Hypothalamus (tissue), 51 donors: ENCODE measurements around the gene OLFM3.

Experiments
- DNase-seq, 51 donors: peaks; one replicate each; lab custom pipeline; 2025; lab: John Stamatoyannopoulos, UW

The OLFM3 gene

DNA sequence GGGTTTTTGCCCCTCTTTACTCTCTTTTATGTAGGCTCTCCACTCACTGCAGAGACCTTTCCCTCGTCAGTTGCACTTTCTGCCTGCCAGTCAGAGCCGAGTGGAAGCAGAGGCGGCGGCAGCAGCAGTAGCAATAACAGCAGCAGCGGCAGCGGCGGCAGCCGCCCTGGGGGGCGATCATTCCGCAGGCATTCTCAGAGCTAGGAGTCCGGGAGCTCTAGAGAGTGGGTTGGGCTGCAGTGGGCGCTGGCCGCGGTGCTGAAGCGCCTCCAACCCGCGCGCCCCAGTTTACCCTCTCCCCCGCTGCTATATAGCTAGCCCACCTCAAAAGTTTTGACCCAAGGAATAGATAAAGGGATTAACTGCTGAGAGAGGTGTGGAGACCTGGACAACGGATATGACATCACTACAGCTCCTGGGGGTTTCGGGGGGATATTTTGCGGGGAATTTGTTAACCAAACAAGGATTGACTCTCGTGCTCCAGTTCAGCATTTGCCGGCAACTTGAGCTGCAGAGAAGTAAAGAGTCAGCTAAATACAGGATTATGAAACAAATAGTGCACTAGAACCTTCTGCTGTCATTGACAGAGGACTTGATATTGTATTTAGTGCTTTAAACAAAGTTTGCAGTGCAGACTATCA is at the start of gene OLFM3:
OLFM3 (minus strand) TSS at position 102 of the 641 bp plus-strand sequence.
- peak in 27 of 51 donors; percentile 1 to 52 (median 14) for DNase-seq

DNA sequence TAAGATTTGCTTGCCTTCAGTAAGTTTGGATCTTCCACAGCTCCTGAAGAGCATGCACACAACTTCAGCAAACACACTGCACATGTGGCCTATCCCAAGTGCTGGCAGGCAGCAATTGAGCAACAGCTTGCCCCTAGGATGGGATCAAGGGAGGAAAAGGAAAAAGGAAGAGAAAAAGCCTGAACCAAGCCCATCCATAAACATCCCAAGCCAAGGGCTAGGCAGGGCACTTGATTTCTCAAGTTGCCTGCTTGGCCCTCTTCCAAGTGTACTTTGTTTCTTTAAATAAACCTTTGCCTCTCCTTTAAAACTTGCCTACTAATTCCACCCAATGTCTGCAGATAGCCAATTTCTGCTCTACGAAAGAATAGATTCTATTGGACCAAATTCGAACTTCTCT is 49.0 kb upstream of the OLFM3 start:
- no peak for DNase-seq

DNA sequence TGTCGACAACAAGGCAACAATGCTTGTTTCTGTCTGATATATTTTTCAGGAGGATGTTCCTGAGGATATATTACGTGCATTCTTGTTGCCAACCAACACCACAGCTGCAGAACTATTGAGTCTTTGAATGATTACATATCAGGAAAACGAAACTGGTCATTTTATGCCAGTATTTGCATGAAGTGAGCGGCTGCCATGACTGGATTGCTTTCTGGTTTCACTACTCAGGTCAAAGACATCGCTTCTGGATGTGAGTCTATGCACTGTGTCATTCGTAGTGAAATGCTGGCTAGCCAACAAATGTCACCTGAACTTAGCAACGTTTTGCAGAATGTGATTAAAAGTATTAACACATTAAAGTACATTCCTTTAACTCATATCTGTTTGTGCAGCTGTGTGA is 35.8 kb upstream of the OLFM3 start:
- DNase-seq: no peak

DNA sequence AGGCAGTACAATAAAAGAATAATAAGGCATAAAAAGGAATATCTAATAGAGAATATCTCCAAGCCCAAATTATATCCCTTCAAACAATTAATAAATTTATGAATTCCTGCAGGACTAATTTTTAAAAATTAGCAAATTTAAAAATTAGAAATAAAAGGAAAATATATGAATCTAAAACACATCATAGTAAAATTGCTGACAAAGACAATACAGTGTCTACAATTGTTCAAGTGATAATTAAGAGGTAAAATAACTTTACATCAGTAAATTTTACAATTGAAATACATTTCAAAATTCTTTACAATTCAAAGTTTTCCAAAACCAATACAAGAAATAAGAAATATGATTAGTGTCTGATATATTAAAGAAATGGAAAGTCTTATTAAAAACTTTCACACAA is 22.8 kb upstream of the OLFM3 start:
- DNase-seq: no peak

DNA sequence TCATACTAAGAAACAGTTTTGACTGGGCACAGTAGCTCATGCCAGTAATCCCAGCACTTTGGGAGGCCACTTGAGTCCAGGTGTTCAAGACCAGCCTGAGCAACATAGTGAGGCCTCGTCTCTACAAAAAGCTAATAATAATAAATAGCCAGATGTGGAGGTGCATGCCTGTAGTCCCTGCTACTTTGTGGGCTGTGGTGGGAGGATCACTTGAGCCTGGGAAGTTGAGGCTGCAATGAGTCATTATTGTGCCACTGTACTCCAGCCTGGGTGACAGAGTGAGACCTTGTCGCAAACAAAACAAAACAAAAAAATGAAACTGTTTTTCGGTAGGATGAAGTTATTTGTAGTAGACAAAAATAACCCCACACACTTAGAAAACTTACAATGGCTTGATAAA is 19.0 kb upstream of the OLFM3 start:
- no peak for DNase-seq

DNA sequence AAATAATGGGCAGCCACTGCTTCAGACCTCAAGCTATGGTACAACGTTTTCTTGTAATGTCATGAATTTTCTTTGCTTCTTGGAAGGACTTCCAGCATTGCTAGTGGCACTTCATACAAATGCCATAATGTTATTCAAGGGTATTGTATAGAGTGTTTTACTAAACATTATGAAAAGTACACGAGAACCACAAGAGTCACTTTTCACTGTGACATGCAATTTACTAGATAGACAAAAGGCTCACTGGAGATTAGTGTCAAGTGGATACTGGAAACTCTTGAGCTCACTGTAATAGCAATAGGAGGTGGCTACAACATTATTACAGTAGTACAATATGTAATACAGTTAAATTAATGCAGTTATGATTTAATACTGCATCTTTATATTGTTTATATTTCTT is 5.3 kb upstream of the OLFM3 start:
- no peak for DNase-seq

DNA sequence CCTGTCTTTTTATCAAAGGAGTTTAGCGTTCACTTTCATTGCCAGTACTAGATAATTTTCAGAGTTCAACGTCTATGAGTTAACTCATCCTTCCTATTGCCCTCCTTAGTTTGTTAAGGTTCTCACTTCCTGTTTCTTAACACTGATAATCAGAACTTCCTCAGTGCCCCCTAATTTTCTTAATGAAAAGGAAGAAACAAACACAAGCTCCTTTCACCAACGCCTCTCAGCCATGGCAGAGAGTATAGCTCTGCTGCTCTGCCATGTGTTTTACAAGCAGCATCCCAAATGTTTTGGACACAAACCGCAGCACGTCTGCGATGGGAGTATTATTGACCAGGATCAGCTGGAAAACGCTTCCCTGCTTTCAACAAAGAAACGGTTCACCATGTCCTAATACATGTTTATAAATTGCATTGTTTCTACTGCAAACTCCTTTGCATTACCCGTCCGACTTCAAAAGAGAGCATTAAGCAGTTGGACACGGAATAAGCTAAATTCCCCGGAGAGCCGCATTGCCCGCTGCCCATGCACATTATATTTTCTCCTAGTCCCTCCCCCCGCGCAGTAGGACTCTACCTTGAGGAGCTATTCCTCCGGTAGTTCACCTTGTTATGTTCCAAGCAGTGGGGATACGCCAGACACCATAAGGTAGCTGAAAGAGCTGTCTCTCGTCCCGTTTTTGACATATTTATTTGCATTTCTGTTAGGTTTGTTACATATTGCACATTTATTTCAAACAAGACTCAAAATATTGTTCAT is 561 bp downstream of the OLFM3 start:
- peak in 6 of 51 donors; percentile 0 to 48 (median 8) for DNase-seq

DNA sequence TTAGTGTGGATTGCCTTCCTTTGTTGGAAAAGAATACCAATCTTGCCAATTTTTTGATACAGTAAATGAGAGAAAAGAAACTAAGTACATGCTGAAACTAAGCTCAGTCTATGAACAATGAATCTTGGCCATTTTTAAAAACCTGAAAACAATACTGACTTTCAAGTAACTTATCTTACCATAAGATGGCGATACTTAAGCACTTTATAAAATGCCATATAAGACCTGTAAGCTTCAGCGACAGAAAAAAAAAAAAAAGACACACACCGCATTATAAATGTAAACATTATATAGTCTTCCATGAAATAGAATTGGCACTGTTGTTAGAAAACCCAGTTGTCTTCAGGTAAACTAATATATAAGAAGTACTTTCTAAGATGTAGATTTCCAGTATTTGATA is 3.0 kb downstream of the OLFM3 start:
- no peak for DNase-seq

DNA sequence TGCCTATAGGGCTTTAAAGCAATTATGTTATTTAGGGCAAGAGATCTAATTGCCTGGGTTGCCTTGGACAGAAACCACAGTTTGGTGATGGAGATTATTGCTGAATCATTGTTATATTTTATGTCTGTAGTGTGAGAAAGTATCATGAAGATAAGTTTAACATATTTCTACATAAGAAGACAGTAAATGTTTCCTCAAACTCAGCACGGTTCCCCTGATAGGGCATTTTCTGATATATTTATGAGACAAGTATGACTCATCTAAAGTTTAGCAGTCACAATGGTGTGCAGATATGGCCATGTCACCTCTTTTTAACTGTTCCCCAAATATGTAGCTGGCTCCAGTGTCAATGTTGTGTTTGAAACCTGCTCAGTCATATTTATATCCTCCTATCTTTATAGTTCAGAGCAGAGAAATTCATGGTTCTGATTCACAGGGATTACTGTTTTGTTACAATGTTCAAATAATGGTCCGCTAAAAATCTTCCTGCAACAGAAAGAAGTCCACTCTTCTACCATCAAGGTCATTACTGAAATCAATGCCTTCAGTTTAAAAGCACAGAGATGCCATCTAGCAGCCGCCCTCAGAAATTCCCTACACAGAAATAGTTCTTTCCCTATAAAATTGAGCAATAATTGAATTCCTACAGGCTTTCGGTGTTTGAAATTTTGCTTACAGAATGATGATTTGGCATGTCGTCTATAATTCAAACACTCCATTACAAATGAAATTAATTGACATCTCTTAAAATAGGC is 3.7 kb downstream of the OLFM3 start:
- no peak for DNase-seq

DNA sequence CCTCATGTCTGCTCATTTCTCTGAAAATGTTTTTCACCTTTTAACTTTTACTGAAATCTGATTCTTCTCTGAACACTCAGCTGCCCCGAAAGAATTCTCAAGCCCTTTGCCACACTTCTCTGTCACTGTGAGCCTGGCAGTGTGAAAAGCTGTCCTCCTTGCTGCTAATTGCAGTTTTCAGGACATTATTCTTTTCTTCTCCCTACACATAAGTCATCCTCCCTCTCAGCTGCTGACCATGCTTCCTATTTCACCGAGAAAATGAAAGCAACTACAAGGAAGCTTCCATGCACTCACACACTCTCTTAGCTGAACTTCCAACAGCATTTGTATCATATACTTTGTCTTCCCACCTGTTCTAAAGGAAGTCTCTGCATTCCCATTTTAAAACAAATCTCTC is 15.8 kb downstream of the OLFM3 start:
- no peak for DNase-seq

DNA sequence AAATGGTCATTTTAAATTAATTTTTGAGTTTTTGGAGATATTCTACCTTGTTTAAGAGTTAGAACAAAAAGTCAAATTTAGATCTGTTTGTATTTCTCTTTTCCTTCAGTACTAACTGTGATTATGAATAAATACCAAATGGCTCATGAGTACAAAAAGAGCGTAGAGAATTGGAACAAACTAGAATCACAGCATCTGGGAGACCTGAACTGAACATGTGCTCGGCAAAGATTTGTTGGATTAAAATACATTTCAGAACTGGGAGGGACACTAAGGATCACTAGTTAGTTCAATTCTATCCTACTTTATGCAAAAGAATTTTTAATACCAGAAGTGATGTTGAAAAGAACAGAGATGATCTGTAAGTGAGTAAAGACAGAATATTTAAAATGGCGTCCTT is 19.5 kb downstream of the OLFM3 start:
- no peak for DNase-seq

DNA sequence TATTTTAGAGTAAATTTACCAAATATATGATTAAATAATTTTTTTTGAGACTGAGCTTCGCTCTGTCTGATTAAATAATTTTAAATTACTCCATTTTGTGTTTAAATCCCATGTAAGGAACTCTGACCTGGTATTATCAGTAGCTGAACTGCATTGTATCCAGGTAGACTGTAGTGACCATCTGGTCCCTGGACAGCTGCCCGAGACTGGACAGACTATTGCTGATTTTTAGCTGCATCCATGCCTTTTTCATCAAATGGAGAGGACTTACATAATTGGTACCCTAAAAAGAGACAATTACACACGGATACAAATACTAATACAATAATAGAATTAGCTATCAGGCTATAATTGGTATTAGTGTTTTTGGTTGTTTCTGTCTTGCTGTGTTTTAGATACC is 20.6 kb downstream of the OLFM3 start:
- DNase-seq: no peak

DNA sequence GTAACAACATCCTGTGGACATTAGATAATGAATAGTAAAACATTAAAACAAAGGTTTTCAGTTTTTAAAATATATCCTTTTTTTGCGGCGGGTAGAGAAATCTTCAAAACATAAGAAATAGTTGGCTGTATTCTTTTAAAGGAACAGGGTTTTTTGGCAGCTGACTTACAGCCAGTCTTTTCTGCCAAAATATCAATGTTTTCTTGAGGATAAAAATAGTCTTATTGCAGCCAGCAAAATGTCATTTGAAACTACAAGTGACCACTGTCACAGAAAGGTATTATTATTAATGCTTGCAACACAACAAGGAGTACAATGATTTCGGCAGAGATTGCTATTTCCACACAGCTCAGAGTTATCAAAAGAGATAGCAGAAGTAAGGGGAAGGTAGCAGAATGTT is 21.4 kb downstream of the OLFM3 start:
- no peak for DNase-seq

DNA sequence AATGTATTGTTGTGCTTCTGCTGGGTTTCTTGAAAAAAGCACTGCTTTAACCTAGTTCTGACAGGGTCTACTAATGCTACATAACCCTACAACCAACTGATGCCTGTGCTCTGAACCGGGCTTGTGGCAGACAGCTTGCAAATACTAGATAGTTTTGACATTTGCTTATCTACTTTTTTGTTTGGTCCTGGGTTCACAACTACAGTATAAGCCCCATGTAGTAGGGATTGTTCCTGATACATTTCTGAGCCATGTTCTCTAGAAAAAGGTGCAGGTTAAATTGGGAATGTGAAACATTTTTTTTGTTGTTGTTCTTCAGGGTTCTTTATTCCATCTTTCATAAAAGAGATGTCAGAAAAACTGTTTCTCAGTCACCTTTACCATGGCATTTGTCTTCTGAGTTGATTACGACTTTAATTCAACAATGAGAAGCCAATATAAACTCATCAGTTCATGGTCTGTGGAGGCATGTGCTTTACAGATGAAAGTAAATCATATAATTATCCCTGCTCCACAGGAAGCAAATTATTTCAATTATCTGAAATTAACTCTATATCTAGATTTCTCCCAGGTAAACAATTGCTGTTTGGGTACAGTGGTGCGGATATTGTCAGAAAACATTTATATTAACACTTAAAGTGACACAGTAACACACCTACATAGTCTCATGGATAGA is 22.0 kb downstream of the OLFM3 start:
- DNase-seq: no peak

DNA sequence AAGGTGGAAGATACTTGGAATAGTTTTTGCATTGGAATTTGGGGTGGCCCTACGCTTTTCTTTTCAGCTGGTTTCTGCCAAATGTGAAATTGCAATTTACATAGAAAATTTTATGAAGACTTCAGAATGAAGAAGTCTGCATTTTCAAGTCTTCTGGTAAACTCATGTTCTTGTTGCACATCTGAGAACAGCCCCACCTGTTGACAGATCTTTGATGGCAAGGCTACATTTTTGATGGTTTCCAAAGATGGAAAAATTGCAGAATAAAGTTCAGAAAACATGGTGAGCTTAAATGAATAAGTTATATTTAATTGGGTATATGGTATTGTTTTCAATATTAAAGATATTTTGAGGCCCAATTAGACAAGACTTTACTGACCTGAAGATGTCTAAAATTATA is 25.4 kb downstream of the OLFM3 start:
- no peak for DNase-seq

DNA sequence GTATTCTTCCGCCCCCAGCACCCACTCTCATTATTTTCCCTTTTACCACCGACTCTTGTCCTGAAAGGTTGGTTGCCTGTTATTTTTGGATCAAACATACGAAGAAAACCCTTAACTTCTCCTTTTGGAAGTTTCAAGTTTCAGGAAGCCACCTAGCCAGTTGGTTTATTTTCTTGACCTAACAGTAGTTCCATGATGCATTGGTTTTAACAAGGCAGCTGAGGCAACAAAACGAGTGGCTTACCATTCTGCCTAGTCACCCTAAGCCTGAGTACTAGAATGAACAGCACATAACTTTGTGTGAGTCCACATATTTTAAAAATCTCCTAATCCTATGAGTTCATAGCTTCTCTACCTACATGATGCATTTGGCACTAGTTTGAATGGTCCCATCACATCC is 28.9 kb downstream of the OLFM3 start:
- DNase-seq: no peak

DNA sequence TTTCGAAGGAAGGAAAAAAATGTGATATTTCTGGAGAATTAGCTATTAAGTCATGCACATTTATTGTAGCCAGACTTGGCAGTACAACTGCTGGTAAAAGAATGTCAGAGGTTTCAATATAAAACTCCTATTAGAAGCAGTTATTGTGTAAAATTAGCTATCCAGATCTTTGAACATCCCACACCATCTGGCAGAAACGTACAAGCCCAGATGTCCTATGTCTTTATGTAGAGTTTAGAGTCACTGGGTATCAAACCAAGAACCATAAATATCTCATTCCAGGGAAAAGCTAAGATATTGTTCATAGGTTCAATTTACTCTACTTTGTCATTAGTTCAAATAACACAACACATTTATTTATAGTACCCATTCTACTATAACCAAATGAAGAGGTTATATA is 31.4 kb downstream of the OLFM3 start:
- no peak for DNase-seq

DNA sequence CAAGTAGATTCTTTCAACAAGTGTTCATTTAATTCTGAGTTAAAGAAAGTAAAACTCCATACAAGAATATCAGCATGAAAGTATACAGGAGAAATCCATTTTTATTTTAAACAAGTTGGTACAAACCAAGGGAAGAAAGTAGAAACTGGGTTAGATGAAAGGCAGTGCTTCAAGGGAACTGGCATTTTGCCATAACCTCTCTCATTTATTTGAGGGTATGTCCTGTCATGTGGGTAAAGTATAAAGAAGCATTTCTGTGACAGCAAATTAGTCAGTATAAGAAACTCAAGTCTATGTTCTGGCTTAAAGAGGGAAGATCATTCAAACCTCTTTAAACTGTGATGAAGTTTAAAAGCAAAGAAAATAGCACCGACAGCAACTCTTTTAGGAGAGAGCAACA is 32.0 kb downstream of the OLFM3 start:
- DNase-seq: no peak

DNA sequence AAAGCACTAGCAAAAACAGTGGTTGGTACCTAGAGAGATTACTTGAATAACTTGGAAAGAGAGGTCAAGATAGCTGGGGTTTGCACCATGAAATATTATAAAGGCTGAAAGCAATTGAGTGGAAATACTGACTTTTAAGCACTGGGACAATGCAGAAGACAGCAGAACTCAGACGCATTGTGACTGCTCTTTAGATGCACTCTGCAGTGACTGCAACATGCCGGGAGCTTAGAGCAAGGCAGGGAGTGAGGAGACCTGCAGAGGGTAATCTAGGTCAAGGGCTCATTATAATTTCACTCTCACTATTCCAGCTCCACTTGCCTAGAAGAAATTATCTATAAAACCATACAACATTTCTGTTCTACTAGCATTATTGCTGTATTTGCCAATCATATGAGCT is 36.6 kb downstream of the OLFM3 start:
- DNase-seq: no peak

DNA sequence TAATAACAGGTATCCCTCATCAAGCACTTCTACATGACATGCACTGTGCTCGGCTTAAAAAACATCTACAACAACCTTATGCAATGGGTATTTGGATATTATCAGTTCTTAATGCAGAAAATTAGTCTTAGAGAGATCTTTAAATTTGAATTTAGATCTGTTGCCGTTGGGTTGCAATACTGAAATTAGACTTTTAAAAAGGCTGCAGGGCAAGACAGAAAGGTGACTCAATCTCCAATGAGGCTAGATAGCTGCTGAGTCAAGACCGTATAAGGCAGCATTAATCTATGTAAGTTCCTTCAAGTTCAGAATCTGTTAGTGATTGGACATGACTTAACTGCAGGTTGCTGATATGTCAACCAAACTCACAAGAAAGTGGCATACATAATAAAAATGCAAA is 37.3 kb downstream of the OLFM3 start:
- DNase-seq: no peak

DNA sequence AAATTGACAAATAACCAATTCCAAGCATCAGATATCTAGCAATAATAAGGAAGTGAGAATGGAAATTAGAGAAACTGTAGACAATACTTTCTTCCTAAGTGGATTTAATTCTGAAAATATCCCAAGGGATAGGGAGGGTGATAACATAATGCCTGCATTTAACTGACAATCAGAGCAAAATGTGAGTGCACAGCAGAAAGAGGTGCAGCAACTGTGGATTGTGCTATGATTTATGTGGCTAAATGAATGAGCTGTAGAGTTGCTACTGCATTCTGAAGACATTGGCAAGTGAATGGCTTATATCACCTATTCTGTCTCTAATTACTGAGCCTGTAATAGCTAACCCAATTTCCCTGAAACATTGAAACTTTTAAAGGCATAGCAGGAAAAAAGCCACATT is 39.0 kb downstream of the OLFM3 start:
- DNase-seq: no peak
